Sigmoid colon (tissue), 7 donors: ENCODE data around the gene NUMA1. TPM values are rescaled to one million over a fixed set of nuclear protein-coding genes. Genes with fewer than 3 reads are reported as not detected.

Source experiments
- DNase-seq: peaks from one replicate; pipeline ENCODE4 v3.0.0-alpha.2; 2019
- H3K27ac ChIP-seq, 4 donors: fragments of 200-600 bp; sonication (generic); one replicate each; pipeline ENCODE4 v1.5.1; 2016 to 2019; ENCODE audit warnings: mild to moderate bottlenecking in 1 of 4
- H3K27me3 ChIP-seq, 3 donors: fragments of 200-600 bp; sonication (generic); one replicate each; pipeline ENCODE4 v1.5.1; 2019; ENCODE audit warnings: mild to moderate bottlenecking in 1 of 3
- H3K36me3 ChIP-seq, 4 donors: fragments of 200-600 bp; sonication (generic); one replicate each; pipeline ENCODE4 v1.5.1; 2016 to 2019
- H3K4me1 ChIP-seq, 4 donors: fragments of 200-600 bp; sonication (generic); one replicate each; pipeline ENCODE4 v1.5.1; 2017 to 2019
- H3K4me3 ChIP-seq, 4 donors: fragments of 200-600 bp; sonication (generic); one replicate each; pipeline ENCODE4 v1.5.1; 2017 to 2019; ENCODE audit warnings: mild to moderate bottlenecking in 2 of 4, moderate library complexity in 1 of 4
- H3K9me3 ChIP-seq, 4 donors: fragments of 200-600 bp in 3 of 4; sonication (generic) in 3 of 4; one replicate each; pipeline versions ENCODE4 v1.5.1 to v1.6.1; 2013 to 2019
- CTCF ChIP-seq, 4 experiments: fragments of 450-650 bp in 3 of 4; fragments of 200-600 bp in 1 of 4; IDR thresholded peaks; one replicate each; pipeline ENCODE4 v1.5.1; 2016 to 2019; ENCODE audit warnings: antibody characterized with exemption in 4 of 4, mild to moderate bottlenecking in 3 of 4, moderate library complexity in 2 of 4
- EP300 ChIP-seq, 4 donors: sonication (generic); formaldehyde crosslinking; IDR thresholded peaks; one replicate each; pipeline ENCODE4 v1.6.1; 2017; ENCODE audit warnings: antibody characterized with exemption in 4 of 4
- POLR2A ChIP-seq, 2 donors: fragments of 450-650 bp; IDR thresholded peaks; one replicate each; pipeline ENCODE4 v1.6.1; 2016; ENCODE audit warnings: antibody characterized with exemption in 2 of 2, mild to moderate bottlenecking in 2 of 2, moderate library complexity in 2 of 2
- POLR2AphosphoS5 ChIP-seq, 4 donors: sonication (generic); formaldehyde crosslinking; IDR thresholded peaks; one replicate each; pipeline ENCODE4 v1.6.1; 2017; ENCODE audit warnings: antibody characterized with exemption in 4 of 4
- WGBS, 2 donors: extraction: QIAGEN DNeasy Blood & Tissue Kit; methylation state at CpG; one replicate each; pipeline ENCODE4 v1.1.7; 2013; 5-methylcytosine and 5-hydroxymethylcytosine counted together
- intact Hi-C: fragments of 100-400 bp; cut with DNase I; formaldehyde crosslinking; loops from one replicate; pipeline ENCODE4 v1.15.1; 2023
- polyA plus RNA-seq, 3 donors: library from polyadenylated mRNA; stranded (reverse); fragments of 200-250 nt; gene quantifications; one replicate each; pipeline ENCODE4 v1.2.3, GENCODE V29; 2013
- total RNA-seq, 4 donors: library from RNA; depleted of rRNA; stranded (reverse); fragments of >200 nt; gene quantifications; one replicate each; pipeline ENCODE4 v1.1.0, GENCODE V29; 2016
- donor health status: healthy with polysubstance abuse.
- donor health status: Bipolar disorder and iron deficiency.
- donor health status: healthy.

NUMA1 gene
- total and polyA plus RNA-seq, 7 donors, result 99.1 to 343 (median 249) TPM

GRCh38 chr11:72111300-72112142, 31.2 kb upstream of the NUMA1 start:
- Histone ChIP-seq H3K4me3 (peak overlapping the region; percentile 56 to 68 (median 62)), H3K4me1 (peaks cover 0 to 19% (median 13%) of the 10 kb centered on the region in 4 donors), H3K27ac (peak overlapping the region; percentile 91 to 98 (median 96)), H3K27me3 (no peaks in the 10 kb centered on the region), H3K9me3 (no peaks in the 10 kb centered on the region), H3K36me3 (peaks cover 0 to 30% (median 4%) of the 10 kb centered on the region in 4 donors)
- DNase-seq, result no peak
- TF ChIP-seq EP300 (IDR thresholded peaks at IDR 0.05) (no peak), CTCF (IDR thresholded peaks at IDR 0.05) (no peak), POLR2AphosphoS5 (IDR thresholded peaks at IDR 0.05) (no peak), POLR2A (IDR thresholded peaks at IDR 0.05) (no peak)
- 1 to 5% methylated on average over 10 of the region's 10 CpGs for WGBS, 2 donors
- intact Hi-C loops, result loop anchor here (1.0 to 10.0 kb wide), 5 partner anchors 31 to 323 kb away; partner anchors contain the start of genes CLPB, INPPL1, LRRC51 and NUMA1

DNA sequence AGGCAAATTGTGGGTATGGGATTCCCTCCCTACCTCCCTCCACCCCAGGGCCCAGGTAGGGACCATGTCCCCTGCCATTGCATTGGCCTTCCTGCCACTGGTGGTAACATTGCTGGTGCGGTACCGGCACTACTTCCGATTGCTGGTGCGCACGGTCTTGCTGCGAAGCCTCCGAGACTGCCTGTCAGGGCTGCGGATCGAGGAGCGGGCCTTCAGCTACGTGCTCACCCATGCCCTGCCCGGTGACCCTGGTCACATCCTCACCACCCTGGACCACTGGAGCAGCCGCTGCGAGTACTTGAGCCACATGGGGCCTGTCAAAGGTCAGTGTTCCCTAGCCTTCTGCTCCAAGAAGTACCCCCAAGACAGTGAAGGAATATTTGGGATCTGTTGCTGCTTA, 25.5 kb upstream of the NUMA1 start, which contains the start of gene TOMT:
Gene TOMT, plus strand, starts transcription at position 37 of the 400 bp plus-strand sequence. Its CDS starts 28 bp downstream, at position 65.
- H3K4me1 ChIP-seq, result peaks cover 0 to 28% (median 22%) of the 10 kb centered on the region in 4 donors
- no peak within 1 kb of the TSS for H3K27ac ChIP-seq
- TF ChIP-seq EP300 (IDR thresholded peaks at IDR 0.05) (no peak), POLR2AphosphoS5 (IDR thresholded peaks at IDR 0.05) (no peak), CTCF (IDR thresholded peaks at IDR 0.05) (no peak), POLR2A (IDR thresholded peaks at IDR 0.05) (no peak)
- peaks cover 0 to 33% (median 4%) of the 10 kb centered on the region in 4 donors for H3K36me3 ChIP-seq
- WGBS, 2 donors, result 97% methylated on average over 14 of the region's 14 CpGs
- DNase-seq, result no peak
- H3K9me3 ChIP-seq, result no peaks in the 10 kb centered on the region
- no peak within 1 kb of the TSS for H3K4me3 ChIP-seq
- intact Hi-C loops, result no loop called here
- no peaks in the 10 kb centered on the region for H3K27me3 ChIP-seq

DNA sequence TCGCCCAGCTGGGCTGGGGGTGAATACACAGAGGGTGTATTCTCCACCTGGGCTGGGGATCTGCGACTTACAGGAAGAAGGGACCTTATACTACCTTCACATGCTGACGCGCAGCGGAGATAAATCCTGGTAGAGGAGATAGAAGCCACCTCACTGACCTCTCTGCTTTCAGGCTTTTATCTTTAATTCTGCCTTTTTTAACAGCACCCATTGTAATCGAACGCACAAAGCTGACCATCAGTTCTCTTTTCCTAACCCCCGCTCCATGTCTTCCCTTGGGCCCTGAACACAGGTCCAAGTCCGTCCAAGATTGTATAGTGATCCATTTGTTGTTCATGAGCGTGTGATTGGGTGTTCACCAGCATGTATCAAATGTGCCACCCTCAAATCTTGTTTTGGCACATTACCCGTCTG, 23.4 kb upstream of the NUMA1 start:
- Histone ChIP-seq H3K9me3 (no peaks in the 10 kb centered on the region), H3K4me3 (peak overlapping the region; percentile 13 to 92 (median 81)), H3K4me1 (peaks cover 0 to 41% (median 31%) of the 10 kb centered on the region in 4 donors), H3K27me3 (no peaks in the 10 kb centered on the region), H3K27ac (peak overlapping the region; percentile 94 to 96 (median 95)), H3K36me3 (peaks cover 2 to 28% (median 4%) of the 10 kb centered on the region in 4 donors)
- intact Hi-C loops, result no loop called here
- WGBS, 2 donors, result 84 to 89% methylated on average over 11 of the region's 11 CpGs
- TF ChIP-seq POLR2AphosphoS5 (IDR thresholded peaks at IDR 0.05) (no peak), CTCF (IDR thresholded peaks at IDR 0.05) (peak in 2 of 4 experiments; percentile 4 to 12)
- no peak for DNase-seq

DNA sequence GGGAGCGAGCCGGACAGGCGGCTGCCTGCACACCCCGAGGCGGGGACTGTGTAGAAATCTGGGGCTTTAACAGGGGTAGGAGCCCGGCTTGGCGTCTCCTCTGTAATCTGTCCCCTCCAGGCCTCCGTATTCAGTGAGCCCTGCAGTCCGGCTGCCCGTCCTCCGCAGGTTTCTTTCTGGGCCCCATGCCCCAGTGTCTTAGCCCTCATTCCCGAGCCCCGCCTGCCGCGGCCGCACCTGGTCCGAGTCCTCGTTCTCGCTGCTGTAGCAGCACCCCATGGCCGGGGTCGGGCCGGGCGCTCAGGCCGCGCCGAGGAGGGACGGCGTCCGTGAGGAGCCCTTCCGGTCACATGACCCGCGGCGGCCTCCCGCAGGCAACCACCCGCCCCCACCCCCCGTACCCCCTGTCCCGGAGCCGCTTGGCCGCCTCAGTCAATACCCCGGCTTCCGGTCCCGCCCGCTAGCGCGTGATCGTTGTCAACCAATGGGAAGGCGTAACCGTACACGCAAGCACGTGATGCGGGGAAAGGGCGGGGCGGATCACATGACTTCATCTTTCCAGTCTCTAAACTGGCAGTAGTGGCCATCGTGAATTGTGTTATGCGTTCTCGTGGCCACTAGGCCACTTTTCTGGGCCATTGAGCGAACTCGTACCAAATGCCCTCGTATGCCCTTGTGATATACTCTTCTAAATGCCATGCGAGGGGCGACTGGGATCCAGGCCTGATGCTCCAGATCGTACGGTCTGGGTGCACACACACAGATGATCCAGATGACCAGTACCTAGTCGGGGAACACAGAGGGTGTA, 22.8 kb upstream of the NUMA1 start, which contains the start of gene LAMTOR1:
Gene LAMTOR1, minus strand, starts transcription at position 352 of the 808 bp plus-strand sequence. Its CDS starts 73 bp downstream, at position 279.
- H3K27ac ChIP-seq, result peak within 1 kb of the TSS; percentile 94 to 96 (median 95)
- WGBS, 2 donors, result 4 to 5% methylated on average over 64 of the region's 64 CpGs
- TF ChIP-seq EP300 (IDR thresholded peaks at IDR 0.05), result peak in 1 of 4 donors; percentile 69
- TF ChIP-seq POLR2AphosphoS5 (IDR thresholded peaks at IDR 0.05), result peak; percentile 78 to 96 (median 86)
- TF ChIP-seq POLR2A (IDR thresholded peaks at IDR 0.05), result peak; percentile 42 to 84
- peak; percentile 43 to 72 (median 66) for TF ChIP-seq CTCF (IDR thresholded peaks at IDR 0.05)
- H3K36me3 ChIP-seq, result peaks cover 8 to 28% (median 10%) of the 10 kb centered on the region in 4 donors
- peak within 1 kb of the TSS; percentile 81 to 96 (median 86) for H3K4me3 ChIP-seq
- no peaks in the 10 kb centered on the region for H3K27me3 ChIP-seq
- H3K4me1 ChIP-seq, result peaks cover 0 to 41% (median 31%) of the 10 kb centered on the region in 4 donors
- peak; percentile 100 for DNase-seq
- intact Hi-C loops, result no loop called here
- H3K9me3 ChIP-seq, result no peaks in the 10 kb centered on the region
